K562 (cell line): ENCODE measurements around the gene PCNX3. TPM values are rescaled to one million over a fixed set of nuclear protein-coding genes. Genes with fewer than 3 reads are reported as not detected.

Experiments used
- ATAC-seq: fragments of 200-7000 bp; cut with Tn5 transposase; 3 replicates; pipeline ENCODE4 v1.9.1; 2020; ENCODE audit warnings: moderate library complexity
- BruUV-seq: library from RNA; stranded (reverse); fragments of 400-500 nt; replicated peaks from 2 replicates; lab custom pipeline; 2021; lab: Mats Ljungman, UMichigan
- CTCF ChIA-PET: fragments of 300-600 bp; formaldehyde crosslinking; extraction: SDS; loops from one replicate; lab custom pipeline; 2021; ENCODE audit warnings: low intra/inter-chr PET ratio; lab: Yijun Ruan, JAX
- POLR2A ChIA-PET: fragments of 300-600, 350-650 bp; sonication (Branson Sonifier 250); formaldehyde crosslinking; extraction: SDS; loops from one replicate; lab custom pipeline; 2021; ENCODE audit warnings: antibody characterized with exemption, inconsistent platforms; lab: Yijun Ruan, JAX
- DNase-seq, 4 experiments: peaks; one replicate each; pipeline versions ENCODE4 v3.0.0 to v3.0.0-alpha.2; 2011 to 2018; ENCODE audit warnings: low spot score in 3 of 4, mixed read lengths in 3 of 4; ENCODE audit errors: extremely low read depth in 1 of 4
- FAIRE-seq: peaks from 2 replicates; lab custom pipeline; 2011; peaks lifted over from hg19 to GRCh38; lab: Jason Lieb, UNC
- H2AFZ ChIP-seq: 2 replicates; pipeline ENCODE4 v1.6.0; 2011; ENCODE audit warnings: low read depth, low read length, control low read depth, inconsistent platforms
- H3K27ac ChIP-seq: fragments of 200-600 bp; 3 replicates; pipeline ENCODE4 v1.8.0; 2011; ENCODE audit warnings: low read depth, mild to moderate bottlenecking, control low read depth, inconsistent platforms, low read length, moderate library complexity, mixed read lengths; ENCODE audit errors: extremely low read depth
- H3K27me3 ChIP-seq, 2 experiments: fragments of 300-600 bp in 1 of 2; 2 replicates in 1 of 2; 3 replicates in 1 of 2; pipeline versions ENCODE4 v1.6.0 to v1.8.0; 2011; ENCODE audit warnings: inconsistent platforms in 2 of 2, low read length in 2 of 2, mild to moderate bottlenecking in 1 of 2, mixed read lengths in 1 of 2, moderate library complexity in 1 of 2; ENCODE audit not compliant: control insufficient read depth in 2 of 2, insufficient read depth in 2 of 2
- H3K36me3 ChIP-seq: fragments of 300-600 bp; 3 replicates; pipeline ENCODE4 v1.8.0; 2011; ENCODE audit warnings: mild to moderate bottlenecking, low read length, inconsistent platforms; ENCODE audit not compliant: control insufficient read depth, insufficient read depth
- H3K4me1 ChIP-seq, 2 experiments: fragments of 200-600 bp in 1 of 2; replicated peaks in 1 of 2; 2 replicates in 1 of 2; 3 replicates in 1 of 2; pipeline versions ENCODE4 v1.5.1 to v1.8.0; 2011; ENCODE audit warnings: inconsistent platforms in 2 of 2, low read length in 2 of 2, mild to moderate bottlenecking in 1 of 2, mixed read lengths in 1 of 2, moderate library complexity in 1 of 2; ENCODE audit not compliant: control insufficient read depth in 2 of 2, insufficient read depth in 2 of 2
- H3K4me2 ChIP-seq: 2 replicates; pipeline ENCODE4 v1.6.1; 2011; ENCODE audit warnings: low read length, control low read depth, inconsistent platforms, mixed read lengths; ENCODE audit not compliant: insufficient read depth
- H3K4me3 ChIP-seq: fragments of 200-600 bp; sonication (generic), shearing (Covaris generic); 2 replicates; pipeline ENCODE4 v1.5.1; 2016; ENCODE audit warnings: control low read depth, inconsistent platforms
- H3K79me2 ChIP-seq: fragments of 200-600 bp; 3 replicates; pipeline ENCODE4 v1.8.0; 2011; ENCODE audit warnings: low read length, inconsistent platforms; ENCODE audit not compliant: control insufficient read depth, insufficient read depth
- H3K9ac ChIP-seq, 2 experiments: 2 replicates each; pipeline versions ENCODE4 v1.6.0 to v1.6.1; 2011; ENCODE audit warnings: low read depth in 2 of 2, low read length in 2 of 2, control low read depth in 1 of 2, inconsistent platforms in 1 of 2, mild to moderate bottlenecking in 1 of 2, mixed read lengths in 1 of 2; ENCODE audit not compliant: insufficient read depth in 1 of 2
- H3K9me1 ChIP-seq: one replicate; pipeline ENCODE4 v1.6.0; 2011; ENCODE audit warnings: inconsistent platforms, mild to moderate bottlenecking, low read length, moderate library complexity; ENCODE audit not compliant: control insufficient read depth, insufficient read depth
- H3K9me3 ChIP-seq: replicated peaks from 2 replicates; pipeline ENCODE4 v1.5.1; 2011; ENCODE audit warnings: low read depth, low read length, inconsistent platforms; ENCODE audit not compliant: control insufficient read depth, insufficient read depth
- H4K20me1 ChIP-seq: replicated peaks from 2 replicates; pipeline ENCODE4 v1.6.1; 2011; ENCODE audit warnings: low read length, inconsistent platforms, mixed read lengths; ENCODE audit not compliant: control insufficient read depth, insufficient read depth
- CREB5 ChIP-seq: fragments of 250-450 bp; sonication (Bioruptor Pico); IDR thresholded peaks from 2 replicates; pipeline ENCODE4 v1.5.0; 2020; ENCODE audit warnings: mild to moderate bottlenecking
- EZH2 ChIP-seq: IDR thresholded peaks from 2 replicates; pipeline ENCODE4 v1.6.1; 2012; ENCODE audit warnings: low read depth, mild to moderate bottlenecking, inconsistent platforms, low read length, borderline replicate concordance
- FOXA1 ChIP-seq: fragments of 450-650 bp; IDR thresholded peaks from 2 replicates; pipeline ENCODE4 v1.6.1; 2016; ENCODE audit warnings: mild to moderate bottlenecking, borderline replicate concordance
- FOXP4 ChIP-seq: sonication (generic); formaldehyde crosslinking; IDR thresholded peaks from 2 replicates; pipeline ENCODE4 v1.8.0; 2022; ENCODE audit warnings: mild to moderate bottlenecking, missing genetic modification reagents, borderline replicate concordance
- KLF1 ChIP-seq: fragments of 450-650 bp; IDR thresholded peaks from 2 replicates; pipeline ENCODE4 v1.6.1; 2016; ENCODE audit warnings: missing genetic modification characterization, missing compliant biosample characterization
- POLR2A ChIP-seq: fragments of 450-650 bp; conservative IDR thresholded peaks from 2 replicates; pipeline ENCODE4 v1.6.1; 2016
- RFX7 ChIP-seq: fragments of 250-450 bp; sonication (Bioruptor Pico); IDR thresholded peaks from 2 replicates; pipeline ENCODE4 v1.5.1; 2021; ENCODE audit warnings: mild to moderate bottlenecking
- VEZF1 ChIP-seq: fragments of 200-800 bp; sonication (Bioruptor generic); IDR thresholded peaks from 2 replicates; pipeline ENCODE4 v1.6.1; 2017; ENCODE audit warnings: missing genetic modification characterization, missing compliant biosample characterization
- ZBTB5 ChIP-seq: fragments of 450-650 bp; IDR thresholded peaks from 2 replicates; pipeline ENCODE4 v1.6.1; 2017; ENCODE audit warnings: antibody characterized with exemption
- ZNF280B ChIP-seq: fragments of 250-450 bp; sonication (Bioruptor Pico); IDR thresholded peaks from 2 replicates; pipeline ENCODE4 v1.5.1; 2021; ENCODE audit warnings: mild to moderate bottlenecking
- ZNF282 ChIP-seq: sonication (generic); formaldehyde crosslinking; IDR thresholded peaks from 2 replicates; pipeline ENCODE4 v1.8.1; 2023; ENCODE audit warnings: missing genetic modification reagents
- ZNF316 ChIP-seq: fragments of 450-650 bp; IDR thresholded peaks from 2 replicates; pipeline ENCODE4 v1.6.1; 2016
- WGBS: fragments of 100-300 bp; shearing (Covaris generic); methylation state at CpG from one replicate; pipeline ENCODE4 v1.1.6; 2016; ENCODE audit warnings: low coverage, mixed read lengths; ENCODE audit not compliant: insufficient coverage; ENCODE audit errors: missing lambda C conversion rate; 5-methylcytosine and 5-hydroxymethylcytosine counted together
- in situ Hi-C: fragments of 300-500 bp; cut with MboI; formaldehyde crosslinking; loops from 4 replicates; pipeline ENCODE4 v1.15.0; 2018; ENCODE audit warnings: inconsistent platforms, mixed read lengths
- intact Hi-C: fragments of 100-400 bp; cut with micrococcal nuclease; formaldehyde crosslinking; loops from 2 replicates; pipeline ENCODE4 v1.14.2; 2022
- polyA plus RNA-seq, 8 experiments: library from polyadenylated mRNA; depleted of rRNA in 4 of 8; stranded (reverse) in 5 of 8; unstranded in 3 of 8; fragments of >200 nt; fragmentation: Nextera tagmentation in 2 of 8; fragmentation: Illumina TruSeq in 1 of 8; extraction: Ambion mirVana in 2 of 8; extraction: Trizol in 1 of 8; gene quantifications; 2 replicates each; pipeline versions ENCODE4 v1.2.1 to v1.2.3, GENCODE V29; 2011 to 2014; ENCODE audit warnings: inconsistent platforms in 1 of 8, missing spikeins in 1 of 8
- total RNA-seq, 7 experiments: library from RNA; depleted of rRNA in 6 of 7; stranded (reverse); fragments of >200 nt in 6 of 7; fragmentation: Illumina TruSeq in 2 of 7; extraction: Trizol in 2 of 7; gene quantifications; 2 replicates each; pipeline versions ENCODE4 v1.2.1 to v1.2.3, GENCODE V29; 2011 to 2021; ENCODE audit warnings: low replicate concordance in 1 of 7

PCNX3 gene
- total and polyA plus RNA-seq, 9 of the 15 experiments (the other 6 are each of a cell fraction or from before 2014, with no cell fraction given): 0.11 to 47.8 (median 12.8) TPM

- intact Hi-C loops: loop anchor here (5.0 kb wide), 1 partner anchor 47 kb away; no protein-coding TSS in a partner anchor
- CTCF ChIA-PET: interaction anchor here (0.6 kb wide), 1 partner anchor 481 kb away, joined by 3 read pairs; no protein-coding TSS in a partner anchor
- DNase-seq (peak; percentile 65 to 82 (median 70)), FAIRE-seq (no peak), ATAC-seq (peak; percentile 39)
- 69% methylated on average over 8 of the region's 9 CpGs for WGBS
- Histone ChIP-seq H3K9me1 (peaks cover 4% of the 10 kb centered on the region), H3K9me3 (no peaks in the 10 kb centered on the region), H3K4me2 (no peak overlapping the region), H3K27ac (no peak overlapping the region), H2AFZ (no peak overlapping the region), H4K20me1 (0 out of 2 replicates have a peak, but pooled peaks cover 4% of the 10 kb centered on the region), H3K4me1 (peaks cover 16 to 65% of the 10 kb centered on the region in 2 experiments), H3K79me2 (peaks cover 3% of the 10 kb centered on the region; the same call in 1 of the 3 replicates), H3K27me3 (no peaks in the 10 kb centered on the region), H3K9ac (peak overlapping the region in 1 of 2 experiments; percentile 79; a peak in 2 of 4 replicates), H3K36me3 (peaks cover 56% of the 10 kb centered on the region; the same call in 2 of the 3 replicates), H3K4me3 (no peak overlapping the region)
- POLR2A ChIA-PET: interaction anchor here (0.5 to 2.4 kb wide), 8 partner anchors 13 to 208 kb away, joined by 3 to 6 read pairs (median 3); partner anchors contain the start of gene EHBP1L1
- no TSS peak for BruUV-seq
- in situ Hi-C loops: no loop called here
- peak; percentile 8; the same call in 1 of the 2 replicates for TF ChIP-seq VEZF1 (CRISPR knock-in tag)
- no peak for TF ChIP-seq ZNF280B
- no peak for TF ChIP-seq ZNF316
- TF ChIP-seq CREB5: no peak
- no peak for TF ChIP-seq KLF1 (tag)
- TF ChIP-seq EZH2: no peak
- no peak for TF ChIP-seq RFX7
- no peak for TF ChIP-seq ZBTB5
- TF ChIP-seq POLR2A: no peak
- no peak for TF ChIP-seq FOXA1
- TF ChIP-seq FOXP4 (CRISPR knock-in tag): no peak
- no peak for TF ChIP-seq ZNF282
These were observed 25.9 kb upstream of the PCNX3 start for GRCh38 chr11:65589444-65590239.
